Neural progenitor cell (in vitro differentiated cells): ENCODE measurements around the gene POFUT1.

Source experiments
- CTCF ChIP-seq: fragments of 200-600 bp; sonication (generic); IDR thresholded peaks from 2 replicates; pipeline ENCODE4 v1.5.1; 2017; ENCODE audit warnings: antibody characterized with exemption, mild to moderate bottlenecking
- EZH2phosphoT487 ChIP-seq: fragments of 200-600 bp; sonication (generic); IDR thresholded peaks from 2 replicates; pipeline ENCODE4 v1.6.1; 2017; ENCODE audit warnings: antibody characterized with exemption

- TF ChIP-seq EZH2phosphoT487 (no peak), CTCF (no peak)
Measured at GRCh38 chr20:32205110-32205842, 2.4 kb upstream of the POFUT1 start.
